ENCODE measurements around the gene POC1A. TPM values are rescaled to one million over a fixed set of nuclear protein-coding genes. Genes with fewer than 3 reads are reported as not detected.

Gene POC1A
- total RNA-seq, 1 donor from 2014 or later: 1.2 TPM

GRCh38 chr3:52084954-52085680, 69.1 kb downstream of the POC1A start:
- intact Hi-C loops (cut with micrococcal nuclease): no loop called here
- H3K27ac ChIP-seq (replicated peaks): no peak overlapping the region
- H3K9me3 ChIP-seq (replicated peaks): no peaks in the 10 kb centered on the region
- no peak overlapping the region for H3K4me3 ChIP-seq
- no peaks in the 10 kb centered on the region for H3K27me3 ChIP-seq (ENCODE audit: low read depth)
- no peaks in the 10 kb centered on the region for H3K36me3 ChIP-seq
- H3K4me1 ChIP-seq: peaks cover 37% of the 10 kb centered on the region
- TF ChIP-seq CTCF (IDR thresholded peaks at IDR 0.05; ENCODE audit: borderline replicate concordance): no peak
- no peak for DNase-seq

- no peak for TF ChIP-seq CTCF (IDR thresholded peaks at IDR 0.05; ENCODE audit: borderline replicate concordance)
- Histone ChIP-seq H3K4me3 (no peak overlapping the region), H3K27ac (replicated peaks) (no peak overlapping the region), H3K36me3 (no peaks in the 10 kb centered on the region), H3K9me3 (replicated peaks) (no peaks in the 10 kb centered on the region), H3K27me3 (ENCODE audit: low read depth) (no peaks in the 10 kb centered on the region), H3K4me1 (peaks cover 30% of the 10 kb centered on the region)
- intact Hi-C loops (cut with micrococcal nuclease): no loop called here
- no peak for DNase-seq
Observed at GRCh38 chr3:52084216-52084945, 69.8 kb downstream of the POC1A start.

DNA sequence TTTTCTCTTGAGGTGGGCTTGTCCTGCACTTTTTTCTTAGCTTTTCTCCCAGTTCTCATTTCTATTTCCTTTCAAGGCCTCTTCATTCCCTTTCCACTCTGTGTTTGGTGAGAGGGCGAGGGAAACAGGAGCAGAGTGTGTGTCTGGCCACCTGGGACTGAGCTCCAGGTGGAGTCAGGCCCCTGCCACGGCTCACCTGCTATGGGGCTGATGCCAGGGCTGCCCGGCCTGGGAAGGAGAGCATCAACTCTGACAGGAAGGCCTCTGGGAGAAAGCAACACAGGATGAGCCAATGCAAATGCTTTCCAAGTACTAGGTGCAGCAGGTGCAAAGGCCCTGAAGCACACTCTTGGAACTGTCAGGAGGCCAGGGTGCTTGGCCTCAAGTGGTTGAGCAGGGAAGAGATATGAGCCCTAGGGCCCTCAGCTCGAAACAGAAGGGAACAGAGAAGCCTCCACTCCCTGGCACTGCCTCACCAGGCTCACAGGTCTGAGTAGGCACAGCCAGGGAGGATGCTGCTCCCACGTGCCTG, 70.6 kb downstream of the POC1A start:
- Histone ChIP-seq H3K27ac (replicated peaks) (no peak overlapping the region), H3K4me1 (peaks cover 22% of the 10 kb centered on the region), H3K9me3 (replicated peaks) (no peaks in the 10 kb centered on the region), H3K4me3 (no peak overlapping the region), H3K36me3 (no peaks in the 10 kb centered on the region), H3K27me3 (ENCODE audit: low read depth) (no peaks in the 10 kb centered on the region)
- DNase-seq: no peak
- intact Hi-C loops (cut with micrococcal nuclease): no loop called here
- no peak for TF ChIP-seq CTCF (IDR thresholded peaks at IDR 0.05; ENCODE audit: borderline replicate concordance)

GRCh38 chr3:52082951-52083350, 71.3 kb downstream of the POC1A start:
- H3K27ac ChIP-seq (replicated peaks): no peak overlapping the region
- H3K27me3 ChIP-seq (ENCODE audit: low read depth): no peaks in the 10 kb centered on the region
- H3K9me3 ChIP-seq (replicated peaks): no peaks in the 10 kb centered on the region
- H3K4me3 ChIP-seq: no peak overlapping the region
- peaks cover 16% of the 10 kb centered on the region for H3K4me1 ChIP-seq
- TF ChIP-seq CTCF (IDR thresholded peaks at IDR 0.05; ENCODE audit: borderline replicate concordance): no peak
- intact Hi-C loops (cut with micrococcal nuclease): no loop called here
- no peaks in the 10 kb centered on the region for H3K36me3 ChIP-seq
- DNase-seq: no peak

GRCh38 chr3:52080830-52081719, 73.1 kb downstream of the POC1A start:
- no peak for DNase-seq
- Histone ChIP-seq H3K4me1 (no peaks in the 10 kb centered on the region), H3K36me3 (no peaks in the 10 kb centered on the region), H3K9me3 (replicated peaks) (no peaks in the 10 kb centered on the region), H3K27ac (replicated peaks) (no peak overlapping the region), H3K27me3 (ENCODE audit: low read depth) (no peaks in the 10 kb centered on the region), H3K4me3 (no peak overlapping the region)
- intact Hi-C loops (cut with micrococcal nuclease): no loop called here
- no peak for TF ChIP-seq CTCF (IDR thresholded peaks at IDR 0.05; ENCODE audit: borderline replicate concordance)

Data from left ventricle myocardium inferior (tissue), 1 donor.